GM12878 (cell line): ENCODE results near the gene SLFNL1. TPM values are rescaled to one million over a fixed set of nuclear protein-coding genes. Genes with fewer than 3 reads are reported as not detected.

Experiments
- ATAC-seq: fragments of 200-7000 bp; cut with Tn5 transposase; 3 replicates; pipeline ENCODE4 v1.9.1; 2020; ENCODE audit warnings: mild to moderate bottlenecking, moderate library complexity
- BruUV-seq: library from RNA; stranded (reverse); fragments of 400-500 nt; replicated peaks from 2 replicates; lab custom pipeline; 2021; lab: Mats Ljungman, UMichigan
- CTCF ChIA-PET: fragments of 300-600 bp; sonication (Branson Sonifier 250); formaldehyde crosslinking; extraction: SDS; loops from one replicate; lab custom pipeline; 2021; ENCODE audit warnings: inconsistent platforms; lab: Yijun Ruan, JAX
- POLR2A ChIA-PET: fragments of 350-600 bp; formaldehyde crosslinking; extraction: SDS; loops from one replicate; lab custom pipeline; 2021; ENCODE audit warnings: inconsistent platforms; lab: Charles Lee
- RAD21 ChIA-PET: fragments of 300-600 bp; sonication (Branson Sonifier 250); formaldehyde crosslinking; loops from one replicate; lab custom pipeline; 2023; ENCODE audit warnings: antibody characterized with exemption; ENCODE audit not compliant: unreplicated experiment; lab: Charles Lee
- SMC1A ChIA-PET: fragments of 300-600 bp; sonication (Branson Sonifier 250); formaldehyde crosslinking; loops from one replicate; lab custom pipeline; 2023; ENCODE audit not compliant: unreplicated experiment, uncharacterized antibody; lab: Charles Lee
- DNase-seq: peaks from one replicate; pipeline ENCODE4 v3.0.0-alpha.2; 2011; ENCODE audit warnings: low read depth, low spot score
- FAIRE-seq: peaks from 3 replicates; lab custom pipeline; 2011; peaks lifted over from hg19 to GRCh38; lab: Jason Lieb, UNC
- H2AFZ ChIP-seq: 2 replicates; pipeline ENCODE4 v1.6.0; 2011; ENCODE audit warnings: low read depth, low read length, control low read depth; ENCODE audit not compliant: control insufficient read depth
- H3K27ac ChIP-seq: 2 replicates; pipeline ENCODE4 v1.5.1; 2011; ENCODE audit warnings: control low read depth; ENCODE audit not compliant: control insufficient read depth, insufficient read depth
- H3K27me3 ChIP-seq, 2 experiments: replicated peaks in 1 of 2; 2 replicates each; pipeline versions ENCODE4 v1.6.0 to v1.6.1; 2011; ENCODE audit warnings: low read length in 1 of 2; ENCODE audit not compliant: control insufficient read depth in 2 of 2, insufficient read depth in 2 of 2
- H3K36me3 ChIP-seq, 2 experiments: 2 replicates each; pipeline ENCODE4 v1.5.1; 2011; ENCODE audit warnings: low read length in 1 of 2; ENCODE audit not compliant: control insufficient read depth in 2 of 2, insufficient read depth in 2 of 2
- H3K4me1 ChIP-seq: 2 replicates; pipeline ENCODE4 v1.6.1; 2011; ENCODE audit warnings: mild to moderate bottlenecking, low read length, moderate library complexity, mixed read lengths; ENCODE audit not compliant: control insufficient read depth, insufficient read depth
- H3K4me2 ChIP-seq: 2 replicates; pipeline ENCODE4 v1.6.0; 2011; ENCODE audit warnings: control low read depth; ENCODE audit not compliant: control insufficient read depth, insufficient read depth
- H3K4me3 ChIP-seq: fragments of 200-600 bp; sonication (generic); 2 replicates; pipeline ENCODE4 v1.5.1; 2016
- H3K79me2 ChIP-seq: 2 replicates; pipeline ENCODE4 v1.6.0; 2011; ENCODE audit warnings: low read length; ENCODE audit not compliant: control insufficient read depth, insufficient read depth
- H3K9ac ChIP-seq: 2 replicates; pipeline ENCODE4 v1.8.0; 2011; ENCODE audit warnings: low read length, control low read depth, mixed read lengths; ENCODE audit not compliant: control insufficient read depth, insufficient read depth
- H3K9me3 ChIP-seq: replicated peaks from 3 replicates; pipeline ENCODE4 v1.5.1; 2011; ENCODE audit warnings: mild to moderate bottlenecking, low read length; ENCODE audit not compliant: control insufficient read depth, insufficient read depth
- H4K20me1 ChIP-seq: 2 replicates; pipeline ENCODE4 v1.6.0; 2011; ENCODE audit not compliant: control insufficient read depth, insufficient read depth
- BRCA1 ChIP-seq: IDR thresholded peaks from 2 replicates; pipeline ENCODE4 v1.6.1; 2011; ENCODE audit warnings: low read depth, low read length, improper control_type of control experiment
- IKZF2 ChIP-seq, 2 experiments: fragments of 450-650 bp; IDR thresholded peaks; 2 replicates each; pipeline ENCODE4 v1.6.1; 2017; ENCODE audit warnings: mild to moderate bottlenecking in 2 of 2, moderate library complexity in 2 of 2
- NRF1 ChIP-seq: conservative IDR thresholded peaks from 2 replicates; pipeline ENCODE4 v1.6.1; 2011; ENCODE audit warnings: mild to moderate bottlenecking, low read depth, low read length, improper control_type of control experiment
- STAT1 ChIP-seq: fragments of 450-650 bp; conservative IDR thresholded peaks from 2 replicates; pipeline ENCODE4 v1.6.1; 2014; ENCODE audit warnings: antibody characterized with exemption, mild to moderate bottlenecking
- TARDBP ChIP-seq: IDR thresholded peaks from 2 replicates; pipeline ENCODE4 v1.6.1; 2016; ENCODE audit warnings: borderline replicate concordance
- ZBTB33 ChIP-seq: fragments of 450-650 bp; IDR thresholded peaks from 2 replicates; pipeline ENCODE4 v1.6.1; 2017; ENCODE audit warnings: mild to moderate bottlenecking
- ZNF24 ChIP-seq: fragments of 450-650 bp; IDR thresholded peaks from 2 replicates; pipeline ENCODE4 v1.6.1; 2017; ENCODE audit warnings: antibody characterized with exemption, mild to moderate bottlenecking
- WGBS: methylation state at CpG from one replicate; pipeline ENCODE4 v1.1.6; 2016; ENCODE audit warnings: low lambda C conversion rate; ENCODE audit not compliant: insufficient replicate concordance, insufficient coverage; ENCODE audit errors: missing lambda C conversion rate; 5-methylcytosine and 5-hydroxymethylcytosine counted together
- in situ Hi-C: fragments of 300-500 bp; cut with MboI; formaldehyde crosslinking; loops from 9 replicates; pipeline ENCODE4 v1.14.3; 2018; ENCODE audit warnings: mixed read lengths
- intact Hi-C: fragments of 100-400 bp; cut with micrococcal nuclease; formaldehyde crosslinking; loops from one replicate; pipeline ENCODE4 v1.14.2; 2022; ENCODE audit not compliant: unreplicated experiment
- polyA plus RNA-seq, 11 experiments: library from polyadenylated mRNA; depleted of rRNA in 4 of 11; unstranded in 6 of 11; stranded (reverse) in 5 of 11; fragments of >200 nt; fragmentation: Nextera tagmentation in 4 of 11; fragmentation: Illumina TruSeq in 1 of 11; extraction: Ambion mirVana in 4 of 11; extraction: Trizol in 1 of 11; gene quantifications; 1 replicate in 1 of 11; 2 replicates in 10 of 11; pipeline versions ENCODE4 v1.2.1 to v1.2.3, GENCODE V29; 2011 to 2016; ENCODE audit warnings: inconsistent platforms in 2 of 11, missing spikeins in 2 of 11, low read depth in 1 of 11
- total RNA-seq, 4 experiments: library from RNA; depleted of rRNA in 3 of 4; stranded (reverse); fragments of >200 nt in 3 of 4; fragmentation: Illumina TruSeq in 1 of 4; extraction: Trizol in 1 of 4; gene quantifications; 2 replicates each; pipeline versions ENCODE4 v1.2.1 to v1.2.3, GENCODE V29; 2013 to 2021
- TF ChIP-seq, protein P1 (sequence below): fragments of 450-650 bp; IDR thresholded peaks from 2 replicates; pipeline ENCODE4 v1.6.1; 2018; ENCODE audit warnings: borderline replicate concordance, mild to moderate bottlenecking; ENCODE audit not compliant: partially characterized antibody
- TF ChIP-seq, protein P2 (sequence below), 3 experiments: IDR thresholded peaks in 2 of 3; conservative IDR thresholded peaks in 1 of 3; 2 replicates each; pipeline ENCODE4 v1.5.1; 2011; ENCODE audit warnings: low read depth in 3 of 3, low read length in 3 of 3, mild to moderate bottlenecking in 3 of 3, control low read depth in 2 of 3, moderate library complexity in 2 of 3, inconsistent platforms in 1 of 3, mixed read lengths in 1 of 3; ENCODE audit not compliant: control insufficient read depth in 2 of 3, insufficient read depth in 1 of 3; ENCODE audit errors: extremely low read depth in 1 of 3
- TF ChIP-seq, protein P3 (sequence below): fragments of 150-350 bp; IDR thresholded peaks from 2 replicates; pipeline ENCODE4 v1.6.1; 2016; ENCODE audit warnings: low read depth, low read length

Gene SLFNL1
- total and polyA plus RNA-seq, 10 of the 15 experiments (the other 5 are each of a cell fraction or from before 2014, with no cell fraction given) = 0.05 to 0.98 (median 0.16) TPM; not detected in 2

GRCh38 chr1:40969445-40969844 is 52.1 kb downstream of the SLFNL1 start (continued):
- TF ChIP-seq STAT1 = no peak

- in situ Hi-C loops = no loop called here
- intact Hi-C loops = no loop called here
- Histone ChIP-seq H4K20me1 (no peaks in the 10 kb centered on the region), H3K4me2 (no peak overlapping the region), H3K9ac (no peak overlapping the region), H3K79me2 (no peaks in the 10 kb centered on the region), H3K4me3 (no peak overlapping the region), H3K27me3 (no peaks in the 10 kb centered on the region), H3K9me3 (no peaks in the 10 kb centered on the region), H2AFZ (no peak overlapping the region), H3K27ac (no peak overlapping the region), H3K4me1 (no peaks in the 10 kb centered on the region), H3K36me3 (no peaks in the 10 kb centered on the region)
- ATAC-seq = no peak
- POLR2A ChIA-PET = no interaction called here
- no peak for FAIRE-seq
- SMC1A ChIA-PET = interaction anchor here (3.4 kb wide), 1 partner anchor 14 kb away, joined by 9 read pairs; no protein-coding TSS in a partner anchor
- DNase-seq = no peak
- BruUV-seq = no TSS peak
- CTCF ChIA-PET = interaction anchor here (1.9 kb wide), 1 partner anchor 14 kb away, joined by 9 read pairs; no protein-coding TSS in a partner anchor
- RAD21 ChIA-PET = no interaction called here
- 59% methylated on average over 4 of the region's 4 CpGs for WGBS
- TF ChIP-seq BRCA1 (no peak), TARDBP (no peak), IKZF2 (IDR thresholded peaks at IDR 0.05) (no peak), ZBTB33 (no peak), ZNF24 (no peak), NRF1 (no peak)
- TF ChIP-seq, protein P1, sequence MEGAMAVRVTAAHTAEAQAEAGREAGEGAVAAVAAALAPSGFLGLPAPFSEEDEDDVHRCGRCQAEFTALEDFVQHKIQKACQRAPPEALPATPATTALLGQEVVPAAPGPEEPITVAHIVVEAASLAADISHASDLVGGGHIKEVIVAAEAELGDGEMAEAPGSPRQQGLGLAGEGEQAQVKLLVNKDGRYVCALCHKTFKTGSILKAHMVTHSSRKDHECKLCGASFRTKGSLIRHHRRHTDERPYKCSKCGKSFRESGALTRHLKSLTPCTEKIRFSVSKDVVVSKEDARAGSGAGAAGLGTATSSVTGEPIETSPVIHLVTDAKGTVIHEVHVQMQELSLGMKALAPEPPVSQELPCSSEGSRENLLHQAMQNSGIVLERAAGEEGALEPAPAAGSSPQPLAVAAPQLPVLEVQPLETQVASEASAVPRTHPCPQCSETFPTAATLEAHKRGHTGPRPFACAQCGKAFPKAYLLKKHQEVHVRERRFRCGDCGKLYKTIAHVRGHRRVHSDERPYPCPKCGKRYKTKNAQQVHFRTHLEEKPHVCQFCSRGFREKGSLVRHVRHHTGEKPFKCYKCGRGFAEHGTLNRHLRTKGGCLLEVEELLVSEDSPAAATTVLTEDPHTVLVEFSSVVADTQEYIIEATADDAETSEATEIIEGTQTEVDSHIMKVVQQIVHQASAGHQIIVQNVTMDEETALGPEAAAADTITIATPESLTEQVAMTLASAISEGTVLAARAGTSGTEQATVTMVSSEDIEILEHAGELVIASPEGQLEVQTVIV = no peak
- TF ChIP-seq, protein P2, sequence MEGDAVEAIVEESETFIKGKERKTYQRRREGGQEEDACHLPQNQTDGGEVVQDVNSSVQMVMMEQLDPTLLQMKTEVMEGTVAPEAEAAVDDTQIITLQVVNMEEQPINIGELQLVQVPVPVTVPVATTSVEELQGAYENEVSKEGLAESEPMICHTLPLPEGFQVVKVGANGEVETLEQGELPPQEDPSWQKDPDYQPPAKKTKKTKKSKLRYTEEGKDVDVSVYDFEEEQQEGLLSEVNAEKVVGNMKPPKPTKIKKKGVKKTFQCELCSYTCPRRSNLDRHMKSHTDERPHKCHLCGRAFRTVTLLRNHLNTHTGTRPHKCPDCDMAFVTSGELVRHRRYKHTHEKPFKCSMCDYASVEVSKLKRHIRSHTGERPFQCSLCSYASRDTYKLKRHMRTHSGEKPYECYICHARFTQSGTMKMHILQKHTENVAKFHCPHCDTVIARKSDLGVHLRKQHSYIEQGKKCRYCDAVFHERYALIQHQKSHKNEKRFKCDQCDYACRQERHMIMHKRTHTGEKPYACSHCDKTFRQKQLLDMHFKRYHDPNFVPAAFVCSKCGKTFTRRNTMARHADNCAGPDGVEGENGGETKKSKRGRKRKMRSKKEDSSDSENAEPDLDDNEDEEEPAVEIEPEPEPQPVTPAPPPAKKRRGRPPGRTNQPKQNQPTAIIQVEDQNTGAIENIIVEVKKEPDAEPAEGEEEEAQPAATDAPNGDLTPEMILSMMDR (IDR thresholded peaks at IDR 0.05 in 2 of 3, conservative IDR thresholded peaks at IDR 0.05 in 1 of 3; ENCODE audit: control insufficient read depth in 2 of 3, extremely low read depth in 1 of 3, insufficient read depth in 1 of 3, low read depth in 3 of 3, low read length in 3 of 3) = no peak
- TF ChIP-seq, protein P3, sequence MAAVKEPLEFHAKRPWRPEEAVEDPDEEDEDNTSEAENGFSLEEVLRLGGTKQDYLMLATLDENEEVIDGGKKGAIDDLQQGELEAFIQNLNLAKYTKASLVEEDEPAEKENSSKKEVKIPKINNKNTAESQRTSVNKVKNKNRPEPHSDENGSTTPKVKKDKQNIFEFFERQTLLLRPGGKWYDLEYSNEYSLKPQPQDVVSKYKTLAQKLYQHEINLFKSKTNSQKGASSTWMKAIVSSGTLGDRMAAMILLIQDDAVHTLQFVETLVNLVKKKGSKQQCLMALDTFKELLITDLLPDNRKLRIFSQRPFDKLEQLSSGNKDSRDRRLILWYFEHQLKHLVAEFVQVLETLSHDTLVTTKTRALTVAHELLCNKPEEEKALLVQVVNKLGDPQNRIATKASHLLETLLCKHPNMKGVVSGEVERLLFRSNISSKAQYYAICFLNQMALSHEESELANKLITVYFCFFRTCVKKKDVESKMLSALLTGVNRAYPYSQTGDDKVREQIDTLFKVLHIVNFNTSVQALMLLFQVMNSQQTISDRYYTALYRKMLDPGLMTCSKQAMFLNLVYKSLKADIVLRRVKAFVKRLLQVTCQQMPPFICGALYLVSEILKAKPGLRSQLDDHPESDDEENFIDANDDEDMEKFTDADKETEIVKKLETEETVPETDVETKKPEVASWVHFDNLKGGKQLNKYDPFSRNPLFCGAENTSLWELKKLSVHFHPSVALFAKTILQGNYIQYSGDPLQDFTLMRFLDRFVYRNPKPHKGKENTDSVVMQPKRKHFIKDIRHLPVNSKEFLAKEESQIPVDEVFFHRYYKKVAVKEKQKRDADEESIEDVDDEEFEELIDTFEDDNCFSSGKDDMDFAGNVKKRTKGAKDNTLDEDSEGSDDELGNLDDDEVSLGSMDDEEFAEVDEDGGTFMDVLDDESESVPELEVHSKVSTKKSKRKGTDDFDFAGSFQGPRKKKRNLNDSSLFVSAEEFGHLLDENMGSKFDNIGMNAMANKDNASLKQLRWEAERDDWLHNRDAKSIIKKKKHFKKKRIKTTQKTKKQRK = no peak
Measured at GRCh38 chr1:40966417-40966816, 55.1 kb downstream of the SLFNL1 start.
